GM23338 (cell line): ENCODE data around the gene HOXB3.

Source experiments
- CREB1 ChIP-seq: fragments of 250-450 bp; sonication (Bioruptor Pico); IDR thresholded peaks from 2 replicates; pipeline ENCODE4 v1.5.0; 2020; ENCODE audit warnings: low read depth, mild to moderate bottlenecking, moderate library complexity
- EZH2 ChIP-seq: fragments of 200-600 bp; sonication (generic); IDR thresholded peaks from one replicate; pipeline ENCODE4 v1.8.0; 2017; ENCODE audit warnings: antibody characterized with exemption, mild to moderate bottlenecking, low read depth; ENCODE audit not compliant: unreplicated experiment
- EZH2phosphoT487 ChIP-seq: fragments of 200-600 bp; sonication (generic); IDR thresholded peaks from one replicate; pipeline ENCODE4 v1.8.1; 2018; ENCODE audit warnings: antibody characterized with exemption; ENCODE audit not compliant: unreplicated experiment
- JUNB ChIP-seq: IDR thresholded peaks from one replicate; pipeline ENCODE4 v1.6.1; 2016; ENCODE audit warnings: antibody characterized with exemption; ENCODE audit not compliant: unreplicated experiment
- NANOG ChIP-seq: IDR thresholded peaks from 2 replicates; pipeline ENCODE4 v1.6.1; 2016; ENCODE audit warnings: antibody characterized with exemption, borderline replicate concordance
- POLR2AphosphoS5 ChIP-seq: IDR thresholded peaks from 2 replicates; pipeline ENCODE4 v1.6.1; 2016; ENCODE audit warnings: antibody characterized with exemption, low read depth
- STAT1 ChIP-seq: IDR thresholded peaks from one replicate; pipeline ENCODE4 v1.6.1; 2016; ENCODE audit warnings: antibody characterized with exemption; ENCODE audit not compliant: unreplicated experiment
- ZNF331 ChIP-seq: fragments of 250-450 bp; sonication (Bioruptor Pico); IDR thresholded peaks from 2 replicates; pipeline ENCODE4 v1.5.0; 2020; ENCODE audit warnings: low read depth, mild to moderate bottlenecking, moderate library complexity
- TF ChIP-seq, protein P1 (sequence below), 2 experiments: fragments of 200-600 bp in 1 of 2; sonication (generic) in 1 of 2; conservative IDR thresholded peaks; 2 replicates each; pipeline versions ENCODE4 v1.5.1 to v1.6.1; 2016 to 2017; ENCODE audit warnings: antibody characterized with exemption in 2 of 2, low read depth in 2 of 2, mild to moderate bottlenecking in 2 of 2, moderate library complexity in 1 of 2
- TF ChIP-seq, protein P2 (sequence below): IDR thresholded peaks from one replicate; pipeline ENCODE4 v1.6.1; 2018; ENCODE audit warnings: antibody characterized with exemption; ENCODE audit not compliant: unreplicated experiment
- TF ChIP-seq, protein P3 (sequence below): fragments of 250-450 bp; sonication (Bioruptor Pico); IDR thresholded peaks from 2 replicates; pipeline ENCODE4 v1.5.0; 2020; ENCODE audit warnings: mild to moderate bottlenecking, moderate library complexity

DNA sequence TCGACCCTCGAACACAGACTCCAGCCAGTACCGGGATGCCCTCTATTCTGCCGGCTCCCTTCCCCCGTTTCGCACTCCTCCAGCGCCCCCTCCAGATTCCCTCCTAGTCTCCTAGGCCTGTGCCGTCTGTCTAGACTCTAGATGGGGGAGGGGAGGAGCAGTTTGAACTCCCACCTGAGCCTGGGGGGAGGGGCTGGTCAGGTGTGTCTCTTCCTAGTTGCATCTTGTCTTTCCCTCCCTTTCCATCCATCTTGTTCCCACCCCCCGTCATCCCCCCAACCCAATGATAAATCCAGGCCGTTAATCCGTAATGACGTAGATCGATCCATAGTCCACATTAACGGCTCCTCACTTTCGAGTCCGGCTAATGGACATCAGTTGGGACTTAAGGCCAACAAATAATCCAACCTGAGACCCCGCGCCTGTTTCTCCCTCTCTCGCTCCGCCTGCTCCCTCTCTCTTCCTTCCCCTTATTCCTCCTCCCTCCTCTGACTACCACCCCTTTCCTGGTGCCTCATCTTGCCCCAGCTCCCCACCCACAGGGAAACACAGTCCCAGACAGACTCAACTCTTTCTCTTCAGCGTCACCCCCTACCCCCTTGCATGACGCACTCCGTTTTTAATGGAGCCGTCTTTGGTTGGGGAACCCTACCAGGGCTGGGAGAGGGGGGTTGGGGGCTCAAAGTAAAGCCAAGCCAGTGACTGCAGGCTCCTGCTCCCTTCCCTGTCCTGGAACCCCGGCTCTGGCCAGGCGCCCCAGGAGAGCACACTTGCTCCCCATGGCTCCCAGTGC is 6.9 kb upstream of the HOXB3 start:
- TF ChIP-seq, protein P1, sequence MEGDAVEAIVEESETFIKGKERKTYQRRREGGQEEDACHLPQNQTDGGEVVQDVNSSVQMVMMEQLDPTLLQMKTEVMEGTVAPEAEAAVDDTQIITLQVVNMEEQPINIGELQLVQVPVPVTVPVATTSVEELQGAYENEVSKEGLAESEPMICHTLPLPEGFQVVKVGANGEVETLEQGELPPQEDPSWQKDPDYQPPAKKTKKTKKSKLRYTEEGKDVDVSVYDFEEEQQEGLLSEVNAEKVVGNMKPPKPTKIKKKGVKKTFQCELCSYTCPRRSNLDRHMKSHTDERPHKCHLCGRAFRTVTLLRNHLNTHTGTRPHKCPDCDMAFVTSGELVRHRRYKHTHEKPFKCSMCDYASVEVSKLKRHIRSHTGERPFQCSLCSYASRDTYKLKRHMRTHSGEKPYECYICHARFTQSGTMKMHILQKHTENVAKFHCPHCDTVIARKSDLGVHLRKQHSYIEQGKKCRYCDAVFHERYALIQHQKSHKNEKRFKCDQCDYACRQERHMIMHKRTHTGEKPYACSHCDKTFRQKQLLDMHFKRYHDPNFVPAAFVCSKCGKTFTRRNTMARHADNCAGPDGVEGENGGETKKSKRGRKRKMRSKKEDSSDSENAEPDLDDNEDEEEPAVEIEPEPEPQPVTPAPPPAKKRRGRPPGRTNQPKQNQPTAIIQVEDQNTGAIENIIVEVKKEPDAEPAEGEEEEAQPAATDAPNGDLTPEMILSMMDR (conservative IDR thresholded peaks at IDR 0.05; ENCODE audit: low read depth in 2 of 2) = peak in 1 of 2 experiments; percentile 37; a peak in 2 of 4 replicates
- TF ChIP-seq EZH2phosphoT487 (no peak), STAT1 (no peak), EZH2 (peak; percentile 79), NANOG (no peak), POLR2AphosphoS5 (no peak; the same call in 1 of the 2 replicates), JUNB (no peak), CREB1 (CRISPR knock-in tag) (no peak), ZNF331 (CRISPR knock-in tag) (no peak)
- TF ChIP-seq, protein P2, sequence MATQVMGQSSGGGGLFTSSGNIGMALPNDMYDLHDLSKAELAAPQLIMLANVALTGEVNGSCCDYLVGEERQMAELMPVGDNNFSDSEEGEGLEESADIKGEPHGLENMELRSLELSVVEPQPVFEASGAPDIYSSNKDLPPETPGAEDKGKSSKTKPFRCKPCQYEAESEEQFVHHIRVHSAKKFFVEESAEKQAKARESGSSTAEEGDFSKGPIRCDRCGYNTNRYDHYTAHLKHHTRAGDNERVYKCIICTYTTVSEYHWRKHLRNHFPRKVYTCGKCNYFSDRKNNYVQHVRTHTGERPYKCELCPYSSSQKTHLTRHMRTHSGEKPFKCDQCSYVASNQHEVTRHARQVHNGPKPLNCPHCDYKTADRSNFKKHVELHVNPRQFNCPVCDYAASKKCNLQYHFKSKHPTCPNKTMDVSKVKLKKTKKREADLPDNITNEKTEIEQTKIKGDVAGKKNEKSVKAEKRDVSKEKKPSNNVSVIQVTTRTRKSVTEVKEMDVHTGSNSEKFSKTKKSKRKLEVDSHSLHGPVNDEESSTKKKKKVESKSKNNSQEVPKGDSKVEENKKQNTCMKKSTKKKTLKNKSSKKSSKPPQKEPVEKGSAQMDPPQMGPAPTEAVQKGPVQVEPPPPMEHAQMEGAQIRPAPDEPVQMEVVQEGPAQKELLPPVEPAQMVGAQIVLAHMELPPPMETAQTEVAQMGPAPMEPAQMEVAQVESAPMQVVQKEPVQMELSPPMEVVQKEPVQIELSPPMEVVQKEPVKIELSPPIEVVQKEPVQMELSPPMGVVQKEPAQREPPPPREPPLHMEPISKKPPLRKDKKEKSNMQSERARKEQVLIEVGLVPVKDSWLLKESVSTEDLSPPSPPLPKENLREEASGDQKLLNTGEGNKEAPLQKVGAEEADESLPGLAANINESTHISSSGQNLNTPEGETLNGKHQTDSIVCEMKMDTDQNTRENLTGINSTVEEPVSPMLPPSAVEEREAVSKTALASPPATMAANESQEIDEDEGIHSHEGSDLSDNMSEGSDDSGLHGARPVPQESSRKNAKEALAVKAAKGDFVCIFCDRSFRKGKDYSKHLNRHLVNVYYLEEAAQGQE = no peak
- TF ChIP-seq, protein P3, sequence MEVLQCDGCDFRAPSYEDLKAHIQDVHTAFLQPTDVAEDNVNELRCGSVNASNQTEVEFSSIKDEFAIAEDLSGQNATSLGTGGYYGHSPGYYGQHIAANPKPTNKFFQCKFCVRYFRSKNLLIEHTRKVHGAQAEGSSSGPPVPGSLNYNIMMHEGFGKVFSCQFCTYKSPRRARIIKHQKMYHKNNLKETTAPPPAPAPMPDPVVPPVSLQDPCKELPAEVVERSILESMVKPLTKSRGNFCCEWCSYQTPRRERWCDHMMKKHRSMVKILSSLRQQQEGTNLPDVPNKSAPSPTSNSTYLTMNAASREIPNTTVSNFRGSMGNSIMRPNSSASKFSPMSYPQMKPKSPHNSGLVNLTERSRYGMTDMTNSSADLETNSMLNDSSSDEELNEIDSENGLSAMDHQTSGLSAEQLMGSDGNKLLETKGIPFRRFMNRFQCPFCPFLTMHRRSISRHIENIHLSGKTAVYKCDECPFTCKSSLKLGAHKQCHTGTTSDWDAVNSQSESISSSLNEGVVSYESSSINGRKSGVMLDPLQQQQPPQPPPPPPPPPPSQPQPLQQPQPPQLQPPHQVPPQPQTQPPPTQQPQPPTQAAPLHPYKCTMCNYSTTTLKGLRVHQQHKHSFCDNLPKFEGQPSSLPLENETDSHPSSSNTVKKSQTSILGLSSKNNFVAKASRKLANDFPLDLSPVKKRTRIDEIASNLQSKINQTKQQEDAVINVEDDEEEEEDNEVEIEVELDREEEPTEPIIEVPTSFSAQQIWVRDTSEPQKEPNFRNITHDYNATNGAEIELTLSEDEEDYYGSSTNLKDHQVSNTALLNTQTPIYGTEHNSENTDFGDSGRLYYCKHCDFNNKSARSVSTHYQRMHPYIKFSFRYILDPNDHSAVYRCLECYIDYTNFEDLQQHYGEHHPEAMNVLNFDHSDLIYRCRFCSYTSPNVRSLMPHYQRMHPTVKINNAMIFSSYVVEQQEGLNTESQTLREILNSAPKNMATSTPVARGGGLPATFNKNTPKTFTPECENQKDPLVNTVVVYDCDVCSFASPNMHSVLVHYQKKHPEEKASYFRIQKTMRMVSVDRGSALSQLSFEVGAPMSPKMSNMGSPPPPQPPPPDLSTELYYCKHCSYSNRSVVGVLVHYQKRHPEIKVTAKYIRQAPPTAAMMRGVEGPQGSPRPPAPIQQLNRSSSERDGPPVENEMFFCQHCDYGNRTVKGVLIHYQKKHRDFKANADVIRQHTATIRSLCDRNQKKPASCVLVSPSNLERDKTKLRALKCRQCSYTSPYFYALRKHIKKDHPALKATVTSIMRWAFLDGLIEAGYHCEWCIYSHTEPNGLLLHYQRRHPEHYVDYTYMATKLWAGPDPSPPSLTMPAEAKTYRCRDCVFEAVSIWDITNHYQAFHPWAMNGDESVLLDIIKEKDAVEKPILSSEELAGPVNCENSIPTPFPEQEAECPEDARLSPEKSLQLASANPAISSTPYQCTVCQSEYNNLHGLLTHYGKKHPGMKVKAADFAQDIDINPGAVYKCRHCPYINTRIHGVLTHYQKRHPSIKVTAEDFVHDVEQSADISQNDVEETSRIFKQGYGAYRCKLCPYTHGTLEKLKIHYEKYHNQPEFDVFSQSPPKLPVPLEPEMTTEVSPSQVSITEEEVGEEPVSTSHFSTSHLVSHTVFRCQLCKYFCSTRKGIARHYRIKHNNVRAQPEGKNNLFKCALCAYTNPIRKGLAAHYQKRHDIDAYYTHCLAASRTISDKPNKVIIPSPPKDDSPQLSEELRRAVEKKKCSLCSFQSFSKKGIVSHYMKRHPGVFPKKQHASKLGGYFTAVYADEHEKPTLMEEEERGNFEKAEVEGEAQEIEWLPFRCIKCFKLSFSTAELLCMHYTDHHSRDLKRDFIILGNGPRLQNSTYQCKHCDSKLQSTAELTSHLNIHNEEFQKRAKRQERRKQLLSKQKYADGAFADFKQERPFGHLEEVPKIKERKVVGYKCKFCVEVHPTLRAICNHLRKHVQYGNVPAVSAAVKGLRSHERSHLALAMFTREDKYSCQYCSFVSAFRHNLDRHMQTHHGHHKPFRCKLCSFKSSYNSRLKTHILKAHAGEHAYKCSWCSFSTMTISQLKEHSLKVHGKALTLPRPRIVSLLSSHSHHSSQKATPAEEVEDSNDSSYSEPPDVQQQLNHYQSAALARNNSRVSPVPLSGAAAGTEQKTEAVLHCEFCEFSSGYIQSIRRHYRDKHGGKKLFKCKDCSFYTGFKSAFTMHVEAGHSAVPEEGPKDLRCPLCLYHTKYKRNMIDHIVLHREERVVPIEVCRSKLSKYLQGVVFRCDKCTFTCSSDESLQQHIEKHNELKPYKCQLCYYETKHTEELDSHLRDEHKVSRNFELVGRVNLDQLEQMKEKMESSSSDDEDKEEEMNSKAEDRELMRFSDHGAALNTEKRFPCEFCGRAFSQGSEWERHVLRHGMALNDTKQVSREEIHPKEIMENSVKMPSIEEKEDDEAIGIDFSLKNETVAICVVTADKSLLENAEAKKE (CRISPR knock-in tag) = no peak
